HCT116 (cell line): ENCODE data around the gene RPS6KA2. TPM values are rescaled to one million over a fixed set of nuclear protein-coding genes. Genes with fewer than 3 reads are reported as not detected.

Source experiments
- ATAC-seq: fragments of 200-7000 bp; cut with Tn5 transposase; 2 replicates; pipeline ENCODE4 v1.9.1; 2020; ENCODE audit warnings: mild to moderate bottlenecking, moderate library complexity
- BruUV-seq: library from RNA; stranded (reverse); fragments of 400-500 nt; replicated peaks from 2 replicates; lab custom pipeline; 2021; lab: Mats Ljungman, UMichigan
- CTCF ChIA-PET: fragments of 300-600 bp; sonication (Branson Sonifier 250); formaldehyde crosslinking; loops from one replicate; lab custom pipeline; 2021; ENCODE audit warnings: antibody characterized with exemption; lab: Charles Lee
- POLR2A ChIA-PET: fragments of 300-600, 350-600 bp; sonication (Branson Sonifier 250); formaldehyde crosslinking; loops from one replicate; lab custom pipeline; 2021; ENCODE audit warnings: antibody characterized with exemption; lab: Charles Lee
- RAD21 ChIA-PET, 2 experiments: fragments of 300-600 bp; sonication (Branson Sonifier 250); formaldehyde crosslinking; loops; one replicate each; lab custom pipeline; 2023; ENCODE audit warnings: low total read pairs in 2 of 2; ENCODE audit not compliant: uncharacterized antibody in 2 of 2, unreplicated experiment in 2 of 2, low non-redundant PET in 1 of 2; lab: Charles Lee
- DNase-seq: peaks from one replicate; pipeline ENCODE4 v3.0.0-alpha.2; 2010; ENCODE audit warnings: low read depth, low spot score
- H2AFZ ChIP-seq: fragments of 200-600 bp; shearing (Covaris generic), sonication (generic); 2 replicates; pipeline ENCODE4 v1.6.1; 2017; ENCODE audit warnings: low read depth, mixed run types, mixed read lengths, antibody characterized with exemption, low read length; ENCODE audit not compliant: poor library complexity, severe bottlenecking
- H3K27ac ChIP-seq: 2 replicates; pipeline ENCODE4 v1.5.1; 2012; ENCODE audit warnings: low read depth, low read length
- H3K27me3 ChIP-seq: fragments of 200-600 bp; sonication (generic); 2 replicates; pipeline ENCODE4 v1.6.1; 2016; ENCODE audit warnings: mixed run types, low read length, mixed read lengths; ENCODE audit not compliant: insufficient read depth
- H3K36me3 ChIP-seq, 2 experiments: fragments of 200-500 bp in 1 of 2; fragments of 200-600 bp in 1 of 2; sonication (Bioruptor generic) in 1 of 2; sonication (generic) in 1 of 2; 2 replicates each; pipeline versions ENCODE4 v1.5.1 to v1.6.1; 2014 to 2016; ENCODE audit warnings: low read length in 2 of 2, inconsistent platforms in 1 of 2, mixed read lengths in 1 of 2, mixed run types in 1 of 2; ENCODE audit not compliant: insufficient read depth in 2 of 2, control insufficient read depth in 1 of 2
- H3K4me1 ChIP-seq, 2 experiments: fragments of 200-600 bp in 1 of 2; sonication (generic) in 1 of 2; 2 replicates each; pipeline versions ENCODE4 v1.5.1 to v1.6.1; 2012 to 2017; ENCODE audit warnings: low read length in 2 of 2, inconsistent platforms in 1 of 2, mild to moderate bottlenecking in 1 of 2, mixed read lengths in 1 of 2, mixed run types in 1 of 2, moderate library complexity in 1 of 2; ENCODE audit not compliant: insufficient read depth in 2 of 2, control insufficient read depth in 1 of 2
- H3K4me2 ChIP-seq: fragments of 200-600 bp; sonication (generic); 2 replicates; pipeline ENCODE4 v1.6.1; 2017; ENCODE audit warnings: mixed run types, low read length, mixed read lengths
- H3K4me3 ChIP-seq, 2 experiments: fragments of 200-600 bp in 1 of 2; sonication (generic) in 1 of 2; replicated peaks in 1 of 2; 2 replicates each; pipeline ENCODE4 v1.5.1; 2011 to 2016; ENCODE audit warnings: low read length in 2 of 2, control low read depth in 1 of 2, low read depth in 1 of 2, mild to moderate bottlenecking in 1 of 2, mixed read lengths in 1 of 2, mixed run types in 1 of 2
- H3K79me2 ChIP-seq: fragments of 200-600 bp; sonication (generic); 2 replicates; pipeline ENCODE4 v1.6.1; 2017; ENCODE audit warnings: mild to moderate bottlenecking, mixed run types, low read length, moderate library complexity, mixed read lengths; ENCODE audit not compliant: insufficient read depth
- H3K9ac ChIP-seq: fragments of 200-600 bp; sonication (generic); 2 replicates; pipeline ENCODE4 v1.6.1; 2016; ENCODE audit warnings: low read length, mixed read lengths
- H3K9me2 ChIP-seq: fragments of 200-600 bp; sonication (generic), shearing (Covaris generic); 2 replicates; pipeline ENCODE4 v1.6.1; 2017; ENCODE audit warnings: mixed run types, mild to moderate bottlenecking, moderate library complexity; ENCODE audit not compliant: insufficient read depth
- H3K9me3 ChIP-seq, 2 experiments: fragments of 200-500 bp in 1 of 2; fragments of 200-600 bp in 1 of 2; sonication (Bioruptor generic) in 1 of 2; sonication (generic) in 1 of 2; 2 replicates each; pipeline ENCODE4 v1.6.1; 2014 to 2017; ENCODE audit warnings: low read length in 2 of 2, mixed read lengths in 2 of 2, inconsistent platforms in 1 of 2, low read depth in 1 of 2, mild to moderate bottlenecking in 1 of 2, mixed run types in 1 of 2, moderate library complexity in 1 of 2; ENCODE audit not compliant: control insufficient read depth in 1 of 2, insufficient read depth in 1 of 2
- H4K20me1 ChIP-seq: fragments of 200-600 bp; sonication (generic), shearing (Covaris generic); 2 replicates; pipeline ENCODE4 v1.6.1; 2017; ENCODE audit warnings: mixed run types, mild to moderate bottlenecking, moderate library complexity; ENCODE audit not compliant: insufficient read depth
- CEBPB ChIP-seq: IDR thresholded peaks from 2 replicates; pipeline ENCODE4 v1.6.1; 2012; ENCODE audit warnings: low read depth
- ELF1 ChIP-seq: IDR thresholded peaks from 2 replicates; pipeline ENCODE4 v1.6.1; 2012; ENCODE audit warnings: low read depth, borderline replicate concordance
- EZH2phosphoT487 ChIP-seq: fragments of 200-600 bp; IDR thresholded peaks from 2 replicates; pipeline ENCODE4 v1.6.1; 2018; ENCODE audit warnings: antibody characterized with exemption, borderline replicate concordance
- JUND ChIP-seq: IDR thresholded peaks from 2 replicates; pipeline ENCODE4 v1.6.1; 2012
- POLR2AphosphoS5 ChIP-seq: IDR thresholded peaks from 2 replicates; pipeline ENCODE4 v1.6.1; 2011; ENCODE audit warnings: mild to moderate bottlenecking, low read depth, low read length, moderate library complexity
- REST ChIP-seq: IDR thresholded peaks from 2 replicates; pipeline ENCODE4 v1.6.1; 2012; ENCODE audit warnings: low read depth
- SIN3A ChIP-seq: IDR thresholded peaks from 2 replicates; pipeline ENCODE4 v1.6.1; 2012; ENCODE audit warnings: low read depth
- SP1 ChIP-seq: IDR thresholded peaks from 2 replicates; pipeline ENCODE4 v1.6.1; 2012; ENCODE audit warnings: low read depth
- SRF ChIP-seq: IDR thresholded peaks from 2 replicates; pipeline ENCODE4 v1.6.1; 2012; ENCODE audit warnings: low read depth
- TCF7L2 ChIP-seq: IDR thresholded peaks from 2 replicates; pipeline ENCODE4 v1.7.0; 2011; ENCODE audit warnings: borderline replicate concordance, inconsistent platforms; ENCODE audit not compliant: insufficient read depth, insufficient read length; ENCODE audit errors: extremely low read depth
- ZFX ChIP-seq: fragments of 450-650 bp; IDR thresholded peaks from 2 replicates; pipeline ENCODE4 v1.6.1; 2017
- intact Hi-C: fragments of 100-400 bp; cut with micrococcal nuclease; formaldehyde crosslinking; loops from 2 replicates; pipeline ENCODE4 v1.10.0; 2022
- total RNA-seq: library from RNA; stranded (reverse); gene quantifications from one replicate; pipeline ENCODE4 v1.2.1, GENCODE V29; 2021; ENCODE audit not compliant: unreplicated experiment
- TF ChIP-seq, protein P1 (sequence below): IDR thresholded peaks from 2 replicates; pipeline ENCODE4 v1.6.1; 2011; ENCODE audit warnings: mild to moderate bottlenecking, low read length, moderate library complexity; ENCODE audit not compliant: insufficient replicate concordance; ENCODE audit errors: extremely low read depth
- TF ChIP-seq, protein P2 (sequence below): IDR thresholded peaks from 2 replicates; pipeline ENCODE4 v1.6.1; 2012

The RPS6KA2 gene
- total RNA-seq, 1 experiment from 2014 or later: 8.5 TPM

DNA sequence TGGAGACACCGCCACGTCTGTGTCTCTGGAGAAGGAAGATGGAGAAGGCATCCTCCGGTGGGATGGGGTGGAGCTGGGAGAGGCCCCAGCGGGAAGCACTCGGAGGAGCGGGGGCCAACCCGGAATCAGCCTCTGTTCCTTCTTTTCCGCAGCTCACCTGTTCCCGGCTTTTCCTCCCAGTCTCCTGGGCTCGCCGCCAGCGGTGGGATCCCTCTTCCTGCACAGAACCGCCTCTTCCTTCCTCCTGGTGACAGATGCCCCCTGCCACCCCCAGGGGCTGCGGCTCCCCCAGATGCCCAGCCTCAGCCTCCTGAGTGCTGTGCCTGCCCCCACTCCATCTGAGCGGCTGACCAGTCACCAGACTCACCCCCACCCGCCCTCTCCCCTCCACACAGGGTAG, 63.9 kb downstream of the RPS6KA2 start:
- CTCF ChIA-PET: no interaction called here
- intact Hi-C loops: no loop called here
- POLR2A ChIA-PET: no interaction called here
- H3K9me2 ChIP-seq: no peaks in the 10 kb centered on the region
- H3K27ac ChIP-seq: no peak overlapping the region
- no peak overlapping the region for H3K9ac ChIP-seq
- RAD21 ChIA-PET: no interaction called here
- H4K20me1 ChIP-seq: no peaks in the 10 kb centered on the region
- no peak overlapping the region for H2AFZ ChIP-seq
- H3K27me3 ChIP-seq: no peaks in the 10 kb centered on the region
- TF ChIP-seq SIN3A: no peak
- TF ChIP-seq CEBPB: no peak
- TF ChIP-seq JUND: no peak
- no peak for TF ChIP-seq TCF7L2
- no peak for TF ChIP-seq EZH2phosphoT487
- no peak for TF ChIP-seq ELF1
- TF ChIP-seq, protein P1, sequence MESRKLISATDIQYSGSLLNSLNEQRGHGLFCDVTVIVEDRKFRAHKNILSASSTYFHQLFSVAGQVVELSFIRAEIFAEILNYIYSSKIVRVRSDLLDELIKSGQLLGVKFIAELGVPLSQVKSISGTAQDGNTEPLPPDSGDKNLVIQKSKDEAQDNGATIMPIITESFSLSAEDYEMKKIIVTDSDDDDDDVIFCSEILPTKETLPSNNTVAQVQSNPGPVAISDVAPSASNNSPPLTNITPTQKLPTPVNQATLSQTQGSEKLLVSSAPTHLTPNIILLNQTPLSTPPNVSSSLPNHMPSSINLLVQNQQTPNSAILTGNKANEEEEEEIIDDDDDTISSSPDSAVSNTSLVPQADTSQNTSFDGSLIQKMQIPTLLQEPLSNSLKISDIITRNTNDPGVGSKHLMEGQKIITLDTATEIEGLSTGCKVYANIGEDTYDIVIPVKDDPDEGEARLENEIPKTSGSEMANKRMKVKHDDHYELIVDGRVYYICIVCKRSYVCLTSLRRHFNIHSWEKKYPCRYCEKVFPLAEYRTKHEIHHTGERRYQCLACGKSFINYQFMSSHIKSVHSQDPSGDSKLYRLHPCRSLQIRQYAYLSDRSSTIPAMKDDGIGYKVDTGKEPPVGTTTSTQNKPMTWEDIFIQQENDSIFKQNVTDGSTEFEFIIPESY: no peak
- TF ChIP-seq SP1: no peak
- no peaks in the 10 kb centered on the region for H3K36me3 ChIP-seq
- H3K4me3 ChIP-seq: no peak overlapping the region
- no peaks in the 10 kb centered on the region for H3K79me2 ChIP-seq
- H3K9me3 ChIP-seq: no peaks in the 10 kb centered on the region
- peaks cover 0 to 18% of the 10 kb centered on the region in 2 experiments; a peak in 2 of 4 replicates for H3K4me1 ChIP-seq
- BruUV-seq: no TSS peak
- no peak overlapping the region for H3K4me2 ChIP-seq
- ATAC-seq (no peak), DNase-seq (no peak)

DNA sequence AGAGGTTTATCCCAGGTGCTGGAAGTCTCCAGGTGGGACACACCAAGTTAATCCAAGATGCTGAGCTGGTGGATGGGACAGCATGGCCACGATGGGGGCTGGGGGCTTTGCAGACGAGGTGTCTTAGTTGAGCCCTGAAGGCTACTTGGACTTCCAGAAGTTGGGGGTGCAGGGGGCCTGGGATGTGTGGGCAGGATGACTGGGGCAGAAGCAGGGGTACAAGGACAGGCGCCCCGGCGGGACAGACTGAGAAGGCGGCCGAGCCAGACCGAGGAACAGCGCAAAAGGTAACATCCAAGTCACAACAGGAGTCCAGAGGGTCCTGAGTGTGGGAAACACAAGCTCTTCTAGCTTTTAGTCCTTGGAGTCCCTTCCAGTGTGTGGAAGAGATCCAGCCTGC, 64.3 kb downstream of the RPS6KA2 start:
- no peaks in the 10 kb centered on the region for H4K20me1 ChIP-seq
- H3K4me2 ChIP-seq: no peak overlapping the region
- RAD21 ChIA-PET: no interaction called here
- no peak overlapping the region for H3K27ac ChIP-seq
- H3K27me3 ChIP-seq: no peaks in the 10 kb centered on the region
- no peak overlapping the region for H3K9ac ChIP-seq
- CTCF ChIA-PET: no interaction called here
- H2AFZ ChIP-seq: no peak overlapping the region
- intact Hi-C loops: no loop called here
- H3K36me3 ChIP-seq: no peaks in the 10 kb centered on the region
- POLR2A ChIA-PET: no interaction called here
- BruUV-seq: no TSS peak
- no peak for ATAC-seq
- H3K9me3 ChIP-seq: no peaks in the 10 kb centered on the region
- H3K9me2 ChIP-seq: no peaks in the 10 kb centered on the region
- TF ChIP-seq REST (no peak), ZFX (no peak), POLR2AphosphoS5 (no peak), SRF (no peak), CEBPB (no peak), SIN3A (no peak), JUND (no peak)
- TF ChIP-seq, protein P2, sequence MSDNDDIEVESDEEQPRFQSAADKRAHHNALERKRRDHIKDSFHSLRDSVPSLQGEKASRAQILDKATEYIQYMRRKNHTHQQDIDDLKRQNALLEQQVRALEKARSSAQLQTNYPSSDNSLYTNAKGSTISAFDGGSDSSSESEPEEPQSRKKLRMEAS: no peak
- TF ChIP-seq, all 23 proteins: peak for 0
- Histone ChIP-seq H3K4me1 (peaks cover 4 to 19% of the 10 kb centered on the region in 2 experiments), H3K4me3 (no peak overlapping the region), H3K79me2 (no peaks in the 10 kb centered on the region)
- DNase-seq: no peak
